Heart left ventricle (tissue), 16 donors: Measurements from ENCODE around the gene TRIM17. TPM values are rescaled to one million over a fixed set of nuclear protein-coding genes. Genes with fewer than 3 reads are reported as not detected.
A peak's percentile ranks its signal among the peaks of the same experiment; 100 is the strongest.

Experiments used
- ATAC-seq, 4 donors: fragments of 200-7000 bp; cut with Tn5 transposase; one replicate each; pipeline ENCODE4 v1.9.1; 2020 to 2022; ENCODE audit warnings: moderate library complexity in 4 of 4, mild to moderate bottlenecking in 3 of 4, moderate number of reproducible peaks in 1 of 4
- DNase-seq, 5 donors: peaks; one replicate each; pipeline ENCODE4 v3.0.0-alpha.2; 2020
- H3K27ac ChIP-seq, 12 donors: fragments of 200-600 bp; sonication (generic) in 4 of 12; one replicate each; pipeline versions ENCODE4 v1.5.0 to v1.8.0; 2016 to 2022; ENCODE audit warnings: mild to moderate bottlenecking in 2 of 12
- H3K27me3 ChIP-seq, 9 donors: fragments of 200-600 bp; sonication (generic) in 2 of 9; one replicate each; pipeline versions ENCODE4 v1.5.1 to v1.8.0; 2016 to 2022; ENCODE audit warnings: mild to moderate bottlenecking in 3 of 9
- H3K36me3 ChIP-seq, 9 donors: fragments of 200-600 bp; sonication (generic) in 2 of 9; one replicate each; pipeline versions ENCODE4 v1.5.0 to v1.8.0; 2018 to 2022; ENCODE audit warnings: mild to moderate bottlenecking in 2 of 9
- H3K4me1 ChIP-seq, 12 donors: fragments of 200-600 bp; sonication (generic) in 4 of 12; one replicate each; pipeline versions ENCODE4 v1.5.0 to v1.8.0; 2016 to 2022; ENCODE audit warnings: mild to moderate bottlenecking in 3 of 12
- H3K4me3 ChIP-seq, 12 donors: fragments of 200-600 bp; sonication (generic) in 4 of 12; one replicate each; pipeline versions ENCODE4 v1.5.0 to v1.8.0; 2017 to 2022; ENCODE audit warnings: mild to moderate bottlenecking in 9 of 12, moderate library complexity in 4 of 12
- H3K9me3 ChIP-seq, 12 donors: fragments of 200-600 bp; sonication (generic) in 4 of 12; one replicate each; pipeline versions ENCODE4 v1.5.0 to v1.8.0; 2016 to 2022; ENCODE audit warnings: mild to moderate bottlenecking in 1 of 12
- CTCF ChIP-seq, 12 donors: fragments of 200-600 bp; sonication (generic) in 4 of 12; IDR thresholded peaks; one replicate each; pipeline versions ENCODE4 v1.5.0 to v1.8.0; 2018 to 2022; ENCODE audit warnings: antibody characterized with exemption in 12 of 12, mild to moderate bottlenecking in 5 of 12
- POLR2A ChIP-seq, 2 donors: fragments of 450-650 bp; IDR thresholded peaks; one replicate each; pipeline ENCODE4 v1.6.1; 2017; ENCODE audit warnings: antibody characterized with exemption in 2 of 2, mild to moderate bottlenecking in 2 of 2, moderate library complexity in 2 of 2
- WGBS, 4 donors: extraction: QIAGEN DNeasy Blood & Tissue Kit in 2 of 4; methylation state at CpG; one replicate each; pipeline versions ENCODE4 v1.1.5 to v1.1.7; 2013 to 2018; 5-methylcytosine and 5-hydroxymethylcytosine counted together
- intact Hi-C, 10 donors: fragments of 100-400 bp; cut with DNase I; formaldehyde crosslinking; loops; one replicate each; pipeline versions ENCODE4 v1.11.1 to v1.14.2; 2022
- polyA plus RNA-seq, 2 donors: library from polyadenylated mRNA; stranded (reverse); fragments of 200-250 nt; gene quantifications; one replicate each; pipeline ENCODE4 v1.2.3, GENCODE V29; 2013
- total RNA-seq, 9 donors: library from RNA; depleted of rRNA in 2 of 9; stranded (reverse); fragments of >200 nt in 2 of 9; fragmentation: NEBNext Ultra II Directional in 3 of 9; extraction: Animal tissue kit (Norgen Biotek cat#: 25700) in 3 of 9; gene quantifications; one replicate each; pipeline versions ENCODE4 v1.1.0 to v1.2.4, GENCODE V29; 2016 to 2023
- donor health status: ischemic (EF 13 %, LVEDD 7.1; RV severe dilation, severe dysfunction).
- donor health status: healthy with polysubstance abuse.
- donor health status: DM: no; HTN: yes; CAD: no.
- donor health status: DM: no; HTN: no; CAD: no.
- donor health status: ischemic (EF 25% LVEDD 6.9; RV normal size, moderate dysfunction).
- donor health status: ischemic (EF 25% LVEDD 5.7; RV mildly dilated, moderate dysfunction).
- donor health status: healthy.
- donor health status: DM: yes; HTN: yes; CAD: no.
- donor health status: ischemic (EF 35%, LVEDD 5.7; RV mildly dilated, moderate dysfunction).
- donor health status: nonischemic (EF 11% LVEDD 7.7; RV severe dilation, severe dysfunction).
- donor health status: DM: yes; HTN: yes; CAD: no.
- donor health status: PGD.
- donor health status: ischemic (EF 29% LVEDD 5.4; RV normal size, mild dysfunction).
- donor health status: nonischemic (EF 23%, LVEDD 6.1; RV moderate dilation, normal function).

The TRIM17 gene
- total and polyA plus RNA-seq, 11 donors: 0.08 to 1.7 (median 0.39) TPM; not detected in 3

GRCh38 chr1:228373004-228373680, 43.5 kb downstream of the TRIM17 start:
- Histone ChIP-seq H3K4me3 (no peak overlapping the region), H3K36me3 (peaks cover 0 to 13% (median 0%) of the 10 kb centered on the region in 9 donors), H3K4me1 (peaks cover 10 to 82% (median 35%) of the 10 kb centered on the region in 12 donors), H3K27me3 (no peaks in the 10 kb centered on the region), H3K9me3 (no peaks in the 10 kb centered on the region), H3K27ac (peak overlapping the region; percentile 36 to 97 (median 91))
- TF ChIP-seq CTCF (IDR thresholded peaks at IDR 0.05) (no peak), POLR2A (IDR thresholded peaks at IDR 0.05) (no peak)
- DNase-seq: peak in 1 of 5 donors; percentile 27
- intact Hi-C loops: loop anchor here in 1 of 10 donors (10.0 kb wide), 1 partner anchor 238 kb away; no protein-coding TSS in a partner anchor
- no peak for ATAC-seq
- 59 to 81% (median 70%) methylated on average over 6 to 12 of the region's 12 CpGs for WGBS, 4 donors

- peaks cover 8 to 82% (median 40%) of the 10 kb centered on the region in 12 donors for H3K4me1 ChIP-seq
- H3K9me3 ChIP-seq: no peaks in the 10 kb centered on the region
- no peaks in the 10 kb centered on the region for H3K27me3 ChIP-seq
- ATAC-seq (no peak), DNase-seq (peak in 4 of 5 donors; percentile 35 to 72 (median 40))
- WGBS, 4 donors: 42 to 69% (median 44%) methylated on average over 18 to 34 of the region's 34 CpGs
- peak overlapping the region; percentile 36 to 97 (median 91) for H3K27ac ChIP-seq
- peaks cover 0 to 13% (median 0%) of the 10 kb centered on the region in 9 donors for H3K36me3 ChIP-seq
- peak overlapping the region in 2 of 12 donors; percentile 2 to 45 for H3K4me3 ChIP-seq
- TF ChIP-seq POLR2A (IDR thresholded peaks at IDR 0.05) (no peak), CTCF (IDR thresholded peaks at IDR 0.05) (no peak)
- intact Hi-C loops: loop anchor here in 1 of 10 donors (10.0 kb wide), 1 partner anchor 238 kb away; no protein-coding TSS in a partner anchor
These were observed 44.3 kb downstream of the TRIM17 start for GRCh38 chr1:228372183-228373003.

GRCh38 chr1:228371741-228372182, 44.9 kb downstream of the TRIM17 start:
- no peaks in the 10 kb centered on the region for H3K27me3 ChIP-seq
- DNase-seq (no peak), ATAC-seq (no peak)
- WGBS, 4 donors: 45 to 60% (median 53%) methylated on average over 1 to 4 of the region's 4 CpGs
- peaks cover 0 to 13% (median 0%) of the 10 kb centered on the region in 9 donors for H3K36me3 ChIP-seq
- H3K27ac ChIP-seq: peak overlapping the region; percentile 36 to 97 (median 91)
- TF ChIP-seq POLR2A (IDR thresholded peaks at IDR 0.05) (no peak), CTCF (IDR thresholded peaks at IDR 0.05) (no peak)
- H3K9me3 ChIP-seq: no peaks in the 10 kb centered on the region
- peaks cover 8 to 88% (median 44%) of the 10 kb centered on the region in 12 donors for H3K4me1 ChIP-seq
- intact Hi-C loops: loop anchor here in 1 of 10 donors (10.0 kb wide), 1 partner anchor 237 kb away; no protein-coding TSS in a partner anchor
- H3K4me3 ChIP-seq: peak overlapping the region in 3 of 12 donors; percentile 2 to 45 (median 9)
